GM18870 (cell line): ENCODE measurements around the gene EPOP.

Source experiments
- ATAC-seq: cut with Tn5 transposase; IDR thresholded peaks from one replicate; pipeline ENCODE4 v1.9.1; 2021; ENCODE audit warnings: moderate library complexity; ENCODE audit not compliant: unreplicated experiment

Gene EPOP

GRCh38 chr17:38705803-38706504 lies 31.2 kb upstream of the EPOP start:
- no peak for ATAC-seq

GRCh38 chr17:38705523-38705802 lies 30.7 kb upstream of the EPOP start:
- no peak for ATAC-seq

GRCh38 chr17:38704606-38705522 lies 30.1 kb upstream of the EPOP start, which contains the start of gene MLLT6:
TSS of gene MLLT6 (plus strand) at chr17:38705273. CDS start at chr17:38705633, 360 bp downstream.
- ATAC-seq: no peak

GRCh38 chr17:38703742-38704605 lies 29.2 kb upstream of the EPOP start:
- no peak for ATAC-seq

- ATAC-seq: no peak
Measured at GRCh38 chr17:38702916-38703741, 28.4 kb upstream of the EPOP start.

GRCh38 chr17:38702166-38702915 lies 27.6 kb upstream of the EPOP start:
- ATAC-seq: no peak

- no peak for ATAC-seq
Measured at GRCh38 chr17:38701504-38702165, 26.9 kb upstream of the EPOP start.

GRCh38 chr17:38698760-38699159 lies 24.0 kb upstream of the EPOP start:
- no peak for ATAC-seq

GRCh38 chr17:38697061-38697820 lies 22.5 kb upstream of the EPOP start:
- ATAC-seq: no peak

- ATAC-seq: no peak
Measured at GRCh38 chr17:38693700-38694329, 19.1 kb upstream of the EPOP start.

- no peak for ATAC-seq
Measured at GRCh38 chr17:38691154-38691553, 16.4 kb upstream of the EPOP start.

GRCh38 chr17:38690386-38690785 lies 15.6 kb upstream of the EPOP start:
- no peak for ATAC-seq

- no peak for ATAC-seq
Measured at GRCh38 chr17:38687286-38687685, 12.5 kb upstream of the EPOP start.

- ATAC-seq: no peak
Measured at GRCh38 chr17:38685491-38685890, 10.7 kb upstream of the EPOP start.

GRCh38 chr17:38681096-38681495 lies 6.3 kb upstream of the EPOP start:
- ATAC-seq: no peak

GRCh38 chr17:38677819-38678218 lies 3.1 kb upstream of the EPOP start:
- ATAC-seq: no peak

GRCh38 chr17:38676706-38677504 lies 2.1 kb upstream of the EPOP start:
- ATAC-seq: no peak
